Activated CD4-positive, alpha-beta T cell treated with anti-CD3 and anti-CD28 coated beads, Interleukin-2, Interleukin-6, amounts not matched to agents 100 ng/mL and 50 ng/mL, durations not matched to agents 16 hours and 8 hours (primary cell): Measurements from ENCODE around the gene PLAAT5.
A peak's percentile ranks its signal among the peaks of the same experiment; 100 is the strongest.
"Not testable (repeated sequence)": the region's sequence is repeated elsewhere in the genome, so short reads cannot be mapped to it uniquely, and the experiment has no call there.

ENCODE experiments used
- DNase-seq: peaks from one replicate; pipeline ENCODE4 v3.0.0-alpha.2; 2020

Gene PLAAT5

DNA sequence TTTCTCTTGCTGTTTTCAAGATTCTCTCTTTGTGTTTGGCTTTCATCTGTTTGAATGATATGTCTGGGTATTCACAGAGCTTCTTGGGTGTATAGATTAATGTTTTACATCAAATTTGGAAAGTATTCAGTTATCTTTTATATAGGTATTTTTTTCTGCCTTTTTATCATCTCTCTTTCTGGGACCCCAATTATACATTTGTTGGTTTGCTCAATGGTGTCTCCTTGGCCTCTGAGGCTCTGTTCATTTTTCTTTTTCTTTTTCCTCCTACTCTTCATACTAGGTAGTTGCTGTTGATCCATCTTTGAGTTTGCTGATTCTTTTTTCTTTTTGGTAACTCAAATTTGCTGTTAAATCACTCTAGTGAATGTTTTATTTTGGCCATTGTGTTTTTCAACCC is 14.3 kb downstream of the PLAAT5 start:
- no peak for DNase-seq

DNA sequence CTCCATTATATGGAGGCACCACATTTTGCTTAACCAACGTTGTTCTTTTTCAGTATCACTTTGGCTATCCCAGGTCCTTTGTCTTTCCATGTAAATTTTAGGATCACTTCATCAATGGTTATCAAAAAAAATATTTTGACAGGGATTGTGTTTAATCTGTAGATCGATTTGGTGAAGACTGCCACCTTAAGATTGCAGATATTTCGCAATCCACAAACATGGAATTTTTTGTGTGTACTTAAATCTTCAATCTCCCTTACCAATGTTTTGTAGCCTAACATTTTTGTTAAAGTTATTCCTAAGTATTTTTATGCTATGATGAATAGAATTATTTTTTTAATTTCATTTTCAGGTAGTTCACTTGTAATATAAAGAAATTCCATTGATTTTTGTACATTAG is 18.6 kb downstream of the PLAAT5 start:
- no peak for DNase-seq

DNA sequence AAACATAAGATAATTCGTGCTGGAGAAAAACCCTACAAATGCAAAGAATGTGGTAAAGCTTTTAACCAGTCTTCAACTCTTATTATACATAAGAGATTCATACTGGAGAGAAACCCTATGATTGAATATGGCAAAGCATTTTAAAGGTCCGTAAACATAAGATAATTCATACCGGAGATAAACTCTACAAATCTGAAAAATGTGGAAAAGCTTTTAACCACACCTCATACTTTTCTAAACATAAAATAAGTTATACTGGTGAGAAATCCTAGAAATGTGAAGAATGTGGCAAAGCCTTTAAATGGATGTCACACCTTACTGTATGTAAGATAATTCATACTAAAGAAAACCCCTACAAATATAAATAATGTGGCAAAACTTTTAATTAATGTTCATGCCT is 20.7 kb downstream of the PLAAT5 start:
- no peak for DNase-seq

DNA sequence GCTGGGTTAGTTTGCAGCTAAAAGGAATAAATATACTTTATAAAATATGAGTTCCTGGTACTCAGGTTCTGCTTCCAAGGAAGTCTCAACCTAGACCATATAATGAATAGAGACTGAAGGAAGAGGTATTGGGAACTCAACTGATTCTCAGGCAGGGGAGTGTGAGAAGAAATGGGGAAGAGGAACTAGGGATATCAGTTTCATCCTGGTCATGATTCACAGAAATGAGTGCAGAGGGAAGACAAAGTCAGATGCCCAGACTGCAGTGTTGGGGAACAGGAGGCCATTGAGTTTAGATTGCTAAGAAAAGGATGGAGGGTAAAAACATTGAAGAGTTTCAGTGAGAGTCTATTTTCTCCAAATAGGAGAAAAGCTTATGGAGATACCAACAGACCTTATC is 28.8 kb downstream of the PLAAT5 start:
- DNase-seq, result no peak

DNA sequence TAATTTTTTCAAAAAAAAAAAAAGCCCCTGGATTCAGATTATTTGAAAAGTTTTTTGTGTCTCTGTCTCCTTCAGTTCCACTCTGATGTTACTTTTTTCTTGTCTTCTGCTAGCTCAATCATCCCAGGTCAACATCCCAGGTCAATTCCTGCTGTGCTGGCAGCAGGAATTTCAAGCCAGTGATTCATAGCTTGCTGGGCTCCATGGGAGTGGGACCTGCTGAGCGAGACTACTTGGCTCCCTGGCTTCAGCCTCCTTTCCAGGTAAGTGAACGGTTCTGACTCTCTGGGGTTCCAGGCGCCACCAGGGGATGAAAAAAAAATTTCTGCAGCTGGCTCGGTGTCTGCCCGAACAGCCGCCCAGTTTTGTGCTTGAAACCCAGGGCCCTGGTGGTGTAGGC is 31.4 kb downstream of the PLAAT5 start:
- DNase-seq, result no peak

DNA sequence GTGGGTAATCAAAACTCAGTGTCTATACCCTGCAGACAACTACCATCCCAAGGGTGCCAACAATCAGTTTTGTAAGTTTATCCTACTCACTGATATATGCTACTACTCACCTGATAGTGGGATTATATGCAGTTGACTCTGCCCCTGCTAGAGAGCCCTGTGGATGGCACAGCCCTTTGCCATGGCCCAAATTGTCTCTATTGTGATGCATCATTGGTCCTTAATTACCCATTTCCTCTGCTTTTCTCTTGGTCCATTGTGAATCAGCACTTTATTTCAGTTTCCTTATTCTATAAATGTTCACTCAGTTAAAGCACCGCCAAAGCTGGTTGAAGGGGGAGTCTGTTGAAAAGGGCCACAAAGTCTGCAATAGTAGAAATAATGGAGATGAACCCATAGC is 42.3 kb downstream of the PLAAT5 start:
- DNase-seq, result no peak

DNA sequence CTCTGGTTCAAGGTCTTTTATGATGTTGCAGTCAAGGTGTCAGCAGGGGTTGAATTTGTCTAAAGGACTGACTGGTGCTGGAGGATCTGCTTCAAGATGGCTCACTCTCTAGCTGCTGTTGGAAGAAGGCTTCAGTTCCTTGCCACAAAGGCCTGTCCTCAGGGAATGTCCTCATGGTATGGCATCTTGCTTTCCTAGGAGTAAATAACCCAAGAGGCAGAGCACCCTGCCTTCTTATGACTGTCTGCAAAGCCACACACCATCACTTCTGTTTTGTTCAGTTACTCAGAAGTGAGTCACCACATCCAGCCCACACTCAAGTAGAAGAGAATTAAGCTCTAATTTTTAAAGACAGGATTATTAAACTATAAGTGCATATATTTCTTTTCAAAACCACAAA is 45.2 kb downstream of the PLAAT5 start:
- no peak for DNase-seq

DNA sequence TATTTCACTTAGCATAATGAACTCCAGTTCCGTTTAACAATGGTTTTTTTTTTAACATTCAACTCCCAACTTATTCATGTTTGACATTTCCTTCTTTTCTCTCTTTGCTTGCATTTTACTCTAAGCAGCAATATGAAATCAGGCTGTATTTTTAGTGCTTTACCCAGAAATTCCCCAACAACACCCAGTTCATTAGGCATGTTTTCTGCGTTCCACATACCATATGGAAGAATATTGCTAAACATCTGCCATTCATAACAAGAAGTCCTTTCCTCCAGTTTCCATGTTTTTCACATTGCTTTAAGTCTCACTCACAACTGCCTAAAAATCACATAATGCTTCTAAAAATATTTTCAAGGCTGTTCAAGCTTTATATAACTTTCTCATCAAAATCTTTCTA is 45.8 kb downstream of the PLAAT5 start:
- no peak for DNase-seq

DNA sequence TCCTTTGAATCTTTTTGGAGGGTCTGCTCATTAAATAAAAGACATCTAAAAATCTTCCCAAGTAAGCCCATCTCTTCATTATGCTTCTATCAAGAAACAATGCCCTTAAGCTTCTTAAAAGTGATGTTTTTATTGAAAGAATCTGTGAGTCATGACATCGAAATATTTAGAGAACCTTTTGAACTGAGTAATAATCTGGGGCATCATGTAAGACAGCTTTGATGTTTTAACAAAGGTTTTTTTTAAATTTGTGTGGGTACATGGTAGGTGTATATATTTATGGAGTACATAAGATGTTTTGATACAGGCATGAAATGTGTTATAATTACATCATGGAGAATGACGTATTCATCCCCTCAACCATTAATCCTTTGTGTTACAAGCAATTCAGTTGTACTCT is 46.8 kb downstream of the PLAAT5 start:
- DNase-seq, result no peak

DNA sequence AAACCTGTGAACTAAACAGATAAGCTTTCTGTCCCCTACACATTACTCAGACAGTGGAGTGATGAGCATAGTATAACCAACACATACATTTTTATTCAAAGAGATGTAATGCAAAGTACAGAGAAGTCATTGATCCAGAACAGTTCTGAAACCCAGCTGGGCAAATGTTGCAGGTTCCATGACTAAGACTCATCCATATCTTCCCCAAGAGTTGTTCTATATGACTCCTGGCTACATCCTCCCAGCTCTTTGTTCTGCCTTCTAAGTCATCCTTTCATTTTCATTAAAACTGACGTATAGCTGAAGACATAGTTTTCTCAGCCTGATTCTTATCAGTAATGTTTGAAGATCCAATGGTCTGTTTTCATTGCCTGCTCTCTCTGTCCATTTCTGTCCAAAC is 47.3 kb downstream of the PLAAT5 start:
- peak; percentile 2 for DNase-seq

DNA sequence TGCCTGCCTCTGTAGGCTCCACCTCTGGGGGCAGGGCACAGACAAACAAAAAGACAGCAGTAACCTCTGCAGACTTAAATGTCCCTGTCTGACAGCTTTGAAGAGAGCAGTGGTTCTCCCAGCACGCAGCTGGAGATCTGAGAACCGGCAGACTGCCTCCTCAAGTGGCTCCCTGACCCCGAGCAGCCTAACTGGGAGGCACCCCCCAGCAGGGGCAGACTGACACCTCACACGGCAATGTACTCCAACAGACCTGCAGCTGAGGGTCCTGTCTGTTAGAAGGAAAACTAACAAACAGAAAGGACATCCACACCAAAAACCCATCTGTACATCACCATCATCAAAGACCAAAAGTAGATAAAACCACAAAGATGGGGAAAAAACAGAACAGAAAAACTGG is 55.1 kb downstream of the PLAAT5 start:
- not testable (repeated sequence) for DNase-seq

DNA sequence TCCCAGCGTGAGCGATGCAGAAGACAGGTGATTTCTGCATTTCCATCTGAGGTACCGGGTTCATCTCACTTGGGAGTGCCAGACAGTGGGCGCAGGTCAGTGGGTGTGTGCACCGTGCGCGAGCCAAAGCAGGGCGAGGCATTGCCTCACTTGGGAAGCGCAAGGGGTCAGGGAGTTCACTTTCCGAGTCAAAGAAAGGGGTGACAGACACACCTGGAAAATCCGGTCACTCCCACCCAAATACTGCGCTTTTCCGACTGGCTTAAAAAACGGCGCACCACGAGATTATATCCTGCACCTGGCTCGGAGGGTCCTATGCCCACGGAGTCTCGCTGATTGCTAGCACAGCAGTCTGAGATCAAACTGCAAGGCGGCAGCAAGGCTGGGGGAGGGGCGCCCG is 55.6 kb downstream of the PLAAT5 start:
- DNase-seq, result not testable (repeated sequence)

DNA sequence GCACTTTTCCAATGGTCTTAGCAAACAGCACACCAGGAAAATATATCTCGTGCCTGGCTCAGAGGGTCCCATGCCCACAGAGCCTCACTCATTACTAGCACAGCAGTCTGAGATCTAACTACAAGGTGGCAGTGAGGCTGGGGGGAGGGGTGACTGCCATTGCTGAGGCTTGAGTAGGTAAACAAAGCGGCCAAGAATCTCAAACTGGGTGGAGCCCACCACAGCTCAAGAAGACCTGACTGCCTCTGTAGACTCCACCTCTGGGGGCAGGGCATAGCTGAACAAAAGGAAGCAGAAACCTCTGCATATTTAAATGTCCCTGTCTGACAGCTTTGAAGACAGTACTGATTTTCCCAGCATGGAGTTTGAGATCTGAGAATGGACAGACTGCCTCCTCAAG is 60.2 kb downstream of the PLAAT5 start:
- not testable (repeated sequence) for DNase-seq

DNA sequence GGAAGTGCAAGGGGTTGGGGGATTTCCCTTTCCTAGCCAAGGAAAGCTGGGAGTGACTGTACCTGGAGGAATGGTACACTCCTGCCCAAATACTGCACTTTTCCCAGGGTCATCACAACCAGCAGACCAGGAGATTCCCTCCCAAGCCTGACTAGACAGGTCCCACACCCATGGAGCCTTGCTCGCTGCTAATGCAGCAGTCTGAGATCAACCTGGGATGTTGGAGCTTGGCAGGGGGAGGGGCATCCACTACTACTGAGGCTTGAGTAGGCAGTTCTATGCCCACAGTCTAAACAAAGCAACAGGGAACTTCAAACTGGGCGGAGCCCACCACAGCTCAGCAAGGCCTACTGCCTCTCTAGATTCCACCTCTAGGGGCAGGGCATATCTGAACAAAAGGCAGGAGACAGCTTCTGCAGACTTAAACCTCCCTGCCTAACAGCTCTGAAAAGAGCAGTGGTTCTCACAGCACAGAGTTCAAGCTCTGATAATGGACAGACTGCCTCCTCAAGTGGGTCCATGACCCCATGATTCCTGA is 62.9 kb downstream of the PLAAT5 start:
- no peak for DNase-seq

DNA sequence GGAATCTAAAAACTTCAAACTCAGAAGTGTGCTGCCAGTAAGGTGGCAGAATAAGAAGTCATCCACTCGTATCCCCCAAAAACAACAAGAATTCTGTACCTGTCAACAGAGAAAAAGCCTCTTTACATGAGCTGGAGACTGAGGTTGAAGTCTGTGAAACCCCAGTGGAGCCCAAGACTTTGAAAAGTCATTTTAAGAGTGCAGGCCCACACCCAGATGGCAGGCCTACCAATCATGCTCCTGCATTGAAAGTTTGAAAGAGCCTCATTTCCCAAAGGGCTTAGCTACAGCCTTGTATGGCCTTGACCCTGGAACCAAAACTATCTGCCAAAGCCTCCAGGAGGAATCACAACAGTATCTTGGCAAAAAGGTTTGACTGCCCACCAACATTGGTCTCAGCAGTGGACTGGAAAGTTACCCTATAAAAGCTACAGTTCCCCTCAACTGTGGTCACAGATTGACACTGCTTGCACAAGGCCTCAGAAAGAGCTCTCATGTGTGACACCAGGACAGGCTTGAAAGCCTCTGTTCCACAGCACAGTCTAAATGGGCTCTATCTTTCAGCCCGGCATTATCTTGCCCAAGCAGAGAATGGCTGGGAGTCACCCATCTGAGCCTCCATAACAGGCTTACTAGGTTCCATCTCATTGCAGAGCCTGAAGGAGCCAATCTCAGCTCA is 73.7 kb downstream of the PLAAT5 start:
- no peak for DNase-seq
